HUDEP-2 (cell line): ENCODE measurements around the gene APOD.

Experiments
- DNase-seq, 76 experiments: peaks; one replicate each; lab custom pipeline; 2025; ENCODE audit not compliant: unreplicated experiment in 76 of 76; lab: John Stamatoyannopoulos, UW

Gene APOD

DNA sequence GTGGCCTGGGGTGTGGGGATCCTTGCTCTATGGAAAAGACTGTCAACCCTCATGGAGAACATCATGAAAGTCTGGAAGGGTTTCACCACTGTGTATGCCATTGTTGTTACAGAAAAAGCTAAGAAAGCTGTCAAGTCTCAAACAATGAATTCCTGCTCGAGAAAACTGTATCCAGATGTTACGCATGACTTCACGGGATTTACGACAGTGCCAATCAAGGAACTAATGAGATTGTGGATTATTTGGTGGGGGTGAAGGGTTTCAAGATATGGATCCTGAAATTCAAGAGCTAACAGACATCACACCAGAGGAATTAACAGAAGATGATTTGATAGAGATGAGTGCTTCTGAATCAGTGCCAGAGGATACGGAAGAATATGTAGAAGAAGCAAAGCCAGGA lies 48.4 kb downstream of the APOD start:
- no peak for DNase-seq

DNA sequence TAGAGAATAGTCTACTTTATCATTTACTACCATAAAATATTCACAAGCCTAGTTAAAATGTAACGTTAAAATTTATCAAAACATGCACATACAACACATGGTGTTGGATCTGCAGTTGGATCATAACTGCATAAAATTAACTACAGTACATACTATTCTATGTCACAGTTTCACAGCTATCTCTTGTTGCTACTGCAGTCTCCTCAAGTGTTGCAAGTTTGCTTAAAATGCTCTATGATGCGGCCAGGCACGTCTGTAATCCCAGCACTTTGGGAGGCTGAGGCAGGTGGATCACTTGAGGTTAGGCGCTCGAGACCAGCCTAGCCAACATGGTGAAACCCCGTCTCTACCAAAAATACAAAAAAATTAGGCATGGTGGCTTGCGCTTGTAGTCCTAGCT lies 50.9 kb downstream of the APOD start:
- no peak for DNase-seq

DNA sequence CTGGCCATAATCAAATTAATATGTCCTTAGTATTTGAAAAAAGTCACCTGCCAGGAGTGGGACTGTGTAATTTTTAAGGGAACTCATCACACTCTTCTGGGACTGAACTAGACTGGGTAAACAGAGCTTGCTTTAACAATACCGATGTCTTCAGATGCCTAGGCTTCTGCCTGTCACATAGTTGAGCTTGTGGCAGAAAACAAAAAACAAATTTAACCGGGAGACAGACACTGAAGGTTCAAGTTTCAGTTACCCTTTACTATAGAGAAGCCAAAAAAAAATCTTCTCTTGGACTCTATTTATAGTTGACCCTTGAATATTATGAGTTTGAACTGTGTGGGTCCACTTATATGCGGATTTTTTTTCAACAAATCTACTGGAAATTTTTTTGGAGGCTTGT lies 51.4 kb downstream of the APOD start:
- no peak for DNase-seq

DNA sequence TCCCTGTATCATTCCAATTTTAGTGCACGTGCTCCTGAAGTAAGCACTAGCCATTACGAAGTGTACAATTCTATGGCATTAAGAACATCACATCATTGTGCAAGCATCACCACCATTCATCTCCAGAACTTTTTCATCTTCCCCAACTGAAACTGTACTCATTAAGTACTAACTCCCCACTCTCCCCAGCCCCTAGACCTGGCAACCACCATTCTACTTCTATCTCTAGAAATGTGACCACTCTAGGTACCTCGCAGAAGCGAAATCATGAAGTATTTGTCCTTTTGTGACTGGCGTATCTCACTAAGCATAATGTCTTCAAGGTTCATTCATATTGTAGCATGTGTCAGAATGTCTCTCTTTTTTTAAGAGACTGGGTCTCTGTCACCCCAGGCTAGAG lies 52.1 kb downstream of the APOD start:
- no peak for DNase-seq

DNA sequence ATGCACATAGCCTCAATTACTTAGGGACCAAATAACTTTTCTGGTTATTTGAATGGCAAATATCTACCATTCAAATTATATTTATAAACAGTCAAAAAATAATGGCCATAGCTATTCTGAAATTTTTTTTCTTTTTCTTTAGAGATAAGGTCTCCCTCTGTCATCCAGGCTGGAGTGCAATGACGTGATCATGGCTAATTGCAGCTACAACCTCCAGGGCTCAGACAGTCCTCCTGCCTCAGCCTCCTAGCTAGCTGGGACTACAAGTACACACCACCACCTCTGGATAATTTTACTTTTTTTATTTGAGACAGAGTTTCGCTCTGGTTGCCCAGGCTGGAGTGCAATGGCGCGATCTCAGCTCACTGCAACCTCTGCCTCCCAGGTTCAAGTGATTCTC lies 57.2 kb downstream of the APOD start:
- DNase-seq: no peak

DNA sequence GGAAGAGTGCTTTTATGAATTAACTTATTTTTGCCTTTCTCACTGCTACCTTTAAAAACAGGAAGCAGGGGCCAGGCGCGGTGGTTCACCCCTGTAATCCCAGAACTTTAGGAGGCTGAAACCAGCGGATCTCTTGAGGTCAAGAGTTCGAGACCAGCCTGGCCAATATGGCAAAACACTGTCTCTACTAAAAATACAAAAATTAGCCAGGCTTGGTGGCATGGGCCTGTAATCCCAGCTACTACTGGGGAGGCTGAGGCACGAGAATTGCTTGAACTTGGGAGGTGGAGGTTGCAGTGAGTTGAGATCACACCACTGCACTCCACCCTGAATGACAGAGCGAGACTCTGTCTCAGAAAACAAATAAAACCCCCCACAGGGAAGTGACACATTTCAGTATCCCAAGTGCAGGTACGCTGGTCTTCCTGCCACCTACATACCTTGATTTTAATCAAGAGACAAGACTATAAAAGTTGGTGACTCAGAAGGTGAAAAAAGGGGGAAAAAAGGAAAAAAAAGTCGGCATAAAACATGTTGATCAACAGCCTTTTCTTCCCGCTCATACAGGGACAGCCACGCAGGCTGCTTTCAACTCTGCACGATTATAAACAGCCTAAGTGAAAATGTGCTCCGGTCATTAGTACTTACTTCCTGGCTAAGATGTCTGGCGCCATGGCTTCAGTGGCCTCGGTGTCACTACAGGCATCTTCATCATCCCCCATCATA lies 59.4 kb downstream of the APOD start:
- DNase-seq: no peak

DNA sequence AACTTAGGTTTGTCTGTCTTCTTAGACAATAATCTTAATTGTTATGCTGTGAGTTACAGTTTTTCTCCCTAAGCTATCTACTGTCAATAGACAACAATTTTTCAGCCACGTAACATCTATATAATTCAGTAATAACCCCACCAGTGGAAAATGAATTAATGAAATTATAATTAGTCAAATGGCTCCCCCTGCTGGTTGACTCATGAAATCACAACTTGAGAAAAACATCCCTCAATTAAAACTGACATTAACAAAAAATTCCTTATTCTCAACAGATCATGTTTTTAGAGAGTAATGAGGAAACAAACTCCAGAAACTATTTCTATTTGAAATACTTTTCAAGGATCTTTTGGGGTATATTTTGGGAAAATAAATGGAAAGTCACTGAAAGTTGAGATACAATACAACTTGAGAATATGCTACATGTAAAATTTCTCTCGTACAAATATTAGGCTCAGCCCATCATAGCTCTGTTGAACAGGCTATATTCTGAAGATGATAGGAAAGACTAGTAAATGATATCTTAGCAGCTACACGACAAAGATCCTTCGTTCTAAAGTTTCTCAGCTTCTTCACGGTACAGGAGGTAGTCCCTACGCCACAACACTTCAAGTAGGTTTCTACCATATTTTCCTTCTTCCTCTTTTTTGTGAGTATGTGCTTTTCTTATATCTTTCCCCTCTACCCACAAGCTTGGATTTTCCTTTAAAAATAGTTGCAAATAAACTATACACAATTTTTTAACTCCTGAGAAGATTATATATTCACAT lies 61.3 kb downstream of the APOD start:
- peak in 21 of 76 experiments; percentile 11 to 49 (median 24) for DNase-seq
